GM18526 (cell line): ENCODE measurements around the gene HSP90AB1.

ENCODE experiments used
- POLR2A ChIP-seq: IDR thresholded peaks from 3 replicates; pipeline ENCODE4 v1.6.1; 2011; ENCODE audit not compliant: insufficient read length; ENCODE audit errors: extremely low read depth

The HSP90AB1 gene

GRCh38 chr6:44273617-44274016 lies 26.7 kb downstream of the HSP90AB1 start:
- no peak for TF ChIP-seq POLR2A

GRCh38 chr6:44275271-44275748 lies 28.4 kb downstream of the HSP90AB1 start:
- no peak for TF ChIP-seq POLR2A

DNA sequence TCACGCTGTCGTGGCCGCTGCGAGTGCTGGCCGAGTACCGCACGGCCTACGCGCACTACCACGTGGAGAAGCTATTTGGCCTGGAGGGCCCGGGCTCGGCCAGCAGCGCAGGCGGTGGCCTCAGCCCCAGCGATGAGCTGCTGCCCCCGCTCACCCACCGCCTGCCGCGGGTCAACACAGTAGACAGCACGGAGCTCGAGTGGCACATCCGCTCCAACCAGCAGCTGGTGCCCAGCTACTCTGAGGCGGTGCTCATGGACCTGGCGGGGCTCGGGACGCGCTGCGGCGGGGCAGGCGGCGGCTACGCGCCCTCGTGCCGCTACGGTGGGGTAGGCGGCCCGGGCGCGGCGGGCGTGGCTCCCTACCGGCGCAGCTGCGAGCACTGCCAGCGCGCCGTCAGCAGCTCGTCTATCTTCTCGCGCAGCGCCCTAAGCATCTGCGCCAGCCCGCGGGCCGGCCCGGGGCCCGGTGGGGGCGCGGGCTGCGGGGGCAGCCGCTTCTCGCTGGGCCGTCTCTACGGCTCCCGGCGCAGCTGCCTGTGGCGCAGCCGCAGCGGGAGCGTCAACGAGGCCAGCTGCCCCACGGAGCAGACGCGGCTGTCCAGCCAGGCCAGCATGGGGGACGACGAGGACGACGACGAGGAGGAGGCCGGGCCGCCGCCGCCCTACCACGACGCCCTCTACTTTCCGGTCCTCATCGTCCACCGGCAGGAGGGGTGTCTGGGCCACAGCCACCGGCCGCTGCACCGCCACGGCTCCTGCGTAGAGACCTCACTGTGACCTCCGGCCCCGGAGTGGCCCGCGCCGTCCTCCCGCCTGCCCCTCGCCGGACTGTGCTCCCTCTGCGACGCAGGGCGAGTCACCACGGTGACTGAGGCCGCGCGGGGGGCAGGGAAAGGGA lies 29.1 kb downstream of the HSP90AB1 start:
- TF ChIP-seq POLR2A, result no peak

DNA sequence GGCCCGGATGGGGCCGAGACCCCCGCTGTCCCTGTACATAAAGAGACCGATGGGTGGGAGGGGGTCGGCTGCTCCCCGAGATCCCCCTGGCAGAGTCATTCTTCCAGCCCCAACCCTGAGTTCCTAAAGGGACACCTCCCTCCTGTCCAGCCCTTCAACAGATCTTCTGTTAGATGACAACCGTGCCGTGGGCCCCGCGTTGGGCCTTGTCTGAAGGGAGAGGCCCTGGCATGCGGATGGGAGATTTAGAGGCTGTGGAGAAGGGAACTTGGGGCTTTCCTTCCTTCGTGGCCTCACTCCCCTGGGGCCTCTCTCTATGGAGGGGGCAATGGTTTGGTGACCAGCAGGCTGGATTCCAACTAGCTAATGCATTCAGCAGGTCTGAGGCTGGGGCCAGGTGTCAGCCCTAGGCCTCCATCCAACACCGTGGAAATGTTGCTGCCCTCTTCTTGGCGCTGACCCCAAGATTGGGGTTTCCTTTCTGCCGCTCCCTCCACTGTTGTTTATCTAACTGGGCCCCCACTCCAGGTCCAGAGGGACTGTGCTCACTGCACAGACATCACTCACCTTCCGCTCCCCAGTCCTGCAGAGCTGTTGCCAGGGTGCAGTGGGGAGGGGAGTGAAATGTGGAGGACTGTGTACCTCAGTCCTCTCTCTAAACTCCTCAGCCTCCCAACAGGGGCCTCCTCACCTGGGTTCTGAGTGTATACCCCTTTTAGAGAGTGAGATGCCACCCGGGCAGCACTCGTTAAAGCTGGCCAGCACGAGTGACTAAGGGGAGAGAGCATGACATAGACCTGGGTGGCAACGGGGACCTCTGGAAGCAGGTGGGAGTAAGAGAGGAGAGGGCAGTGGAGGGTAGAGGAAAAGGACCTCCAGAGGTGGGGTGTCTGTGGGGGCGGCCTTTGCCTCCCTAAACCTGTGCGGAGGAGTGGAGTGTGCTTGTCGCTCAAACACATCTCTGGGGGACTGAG lies 30.1 kb downstream of the HSP90AB1 start:
- TF ChIP-seq POLR2A, result no peak

DNA sequence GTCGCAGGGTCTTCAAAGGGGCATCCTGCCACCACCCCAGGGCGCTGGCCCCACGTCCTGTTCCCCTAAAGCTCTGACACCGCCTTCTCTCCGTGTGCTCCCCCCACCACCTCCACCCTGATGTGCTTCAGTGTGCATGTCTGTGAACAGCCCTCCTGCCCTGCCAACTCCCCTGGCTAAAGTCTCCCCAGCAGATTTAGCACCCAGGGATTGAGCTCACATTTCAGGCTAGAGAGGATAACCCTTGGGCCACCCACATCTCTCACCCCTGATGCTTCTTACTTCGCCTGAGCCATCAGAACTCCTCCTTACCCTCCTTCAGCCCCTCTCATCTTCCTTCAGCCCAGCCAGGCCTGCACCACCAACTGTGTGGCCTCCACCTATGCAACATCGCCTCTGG lies 30.9 kb downstream of the HSP90AB1 start:
- no peak for TF ChIP-seq POLR2A

- TF ChIP-seq POLR2A, result no peak
Measured at GRCh38 chr6:44278315-44278714, 31.4 kb downstream of the HSP90AB1 start.

- no peak for TF ChIP-seq POLR2A
Measured at GRCh38 chr6:44278774-44279697, 32.1 kb downstream of the HSP90AB1 start.

DNA sequence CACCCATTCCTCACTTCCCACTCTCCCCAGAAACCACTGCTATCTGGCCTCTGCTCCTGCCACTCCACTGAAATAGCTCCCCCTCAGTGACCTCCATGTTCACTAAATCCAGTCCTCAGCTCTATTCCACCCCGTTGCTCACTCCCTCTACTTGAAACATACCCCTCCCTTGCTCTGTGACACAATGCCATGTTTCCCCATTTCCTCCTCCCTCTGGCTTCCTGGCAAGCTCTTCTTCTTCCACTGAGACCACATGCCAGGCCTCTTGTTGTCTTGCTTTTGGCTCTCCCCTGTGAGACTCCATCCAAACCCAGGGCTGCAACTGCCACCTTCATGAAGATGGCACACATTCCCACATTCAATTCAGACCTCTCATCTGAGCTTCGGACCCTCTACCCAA lies 37.2 kb downstream of the HSP90AB1 start:
- no peak for TF ChIP-seq POLR2A

- TF ChIP-seq POLR2A, result no peak
Measured at GRCh38 chr6:44284867-44285266, 38.0 kb downstream of the HSP90AB1 start.

- no peak for TF ChIP-seq POLR2A
Measured at GRCh38 chr6:44285552-44286284, 38.8 kb downstream of the HSP90AB1 start.

DNA sequence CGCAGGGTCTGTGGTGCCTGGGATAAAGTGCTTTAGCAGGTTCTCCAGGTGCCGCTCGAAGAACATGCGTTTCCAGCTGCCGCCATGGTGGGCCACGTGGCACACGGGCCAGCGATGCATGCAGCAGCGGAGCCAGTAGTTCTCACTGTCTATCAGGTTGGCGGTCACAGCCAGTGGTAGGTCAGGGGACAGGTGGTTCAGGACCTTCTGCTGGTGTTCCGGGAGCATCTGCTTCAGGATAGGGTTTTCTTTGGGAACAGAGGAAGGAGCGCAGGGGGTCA lies 39.3 kb downstream of the HSP90AB1 start:
- no peak for TF ChIP-seq POLR2A

DNA sequence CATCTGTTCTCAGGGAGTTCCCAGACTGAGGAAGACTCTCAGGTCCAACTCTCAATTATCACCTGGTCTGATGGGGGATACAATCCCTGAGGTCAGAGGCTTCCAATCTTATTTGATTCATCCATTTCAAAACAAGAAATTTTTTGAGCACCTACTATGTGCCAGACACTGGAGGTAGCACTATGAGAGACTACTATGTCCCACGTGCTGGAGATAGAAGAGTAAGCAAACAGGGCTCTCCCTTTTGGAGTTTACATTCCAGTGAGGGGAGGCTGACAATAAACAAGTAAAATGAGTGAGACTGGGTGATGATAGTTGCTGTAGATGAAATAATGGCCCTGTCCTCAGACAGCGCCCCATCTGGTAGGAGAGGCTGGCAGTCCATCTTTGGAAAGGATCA lies 39.8 kb downstream of the HSP90AB1 start:
- TF ChIP-seq POLR2A, result no peak

- no peak for TF ChIP-seq POLR2A
Measured at GRCh38 chr6:44289726-44290260, 42.9 kb downstream of the HSP90AB1 start.

- TF ChIP-seq POLR2A, result no peak
Measured at GRCh38 chr6:44291841-44292240, 44.9 kb downstream of the HSP90AB1 start.
